Mucosa of rectum (tissue), 2 donors: ENCODE results near the gene RAPGEF5.

Source experiments
- H3K27ac ChIP-seq, 2 donors: one replicate each; pipeline ENCODE4 v1.7.0; 2013; ENCODE audit warnings: inconsistent platforms in 2 of 2, low read depth in 2 of 2, low read length in 2 of 2
- H3K27me3 ChIP-seq, 2 donors: one replicate each; pipeline ENCODE4 v1.7.0; 2013; ENCODE audit warnings: low read length in 2 of 2; ENCODE audit not compliant: control insufficient read depth in 2 of 2, insufficient read depth in 2 of 2
- H3K36me3 ChIP-seq, 2 donors: one replicate each; pipeline ENCODE4 v1.7.0; 2013; ENCODE audit warnings: low read length in 2 of 2; ENCODE audit not compliant: control insufficient read depth in 2 of 2, insufficient read depth in 2 of 2
- H3K4me1 ChIP-seq, 2 donors: one replicate each; pipeline ENCODE4 v1.7.0; 2013; ENCODE audit warnings: low read length in 2 of 2, mild to moderate bottlenecking in 1 of 2; ENCODE audit not compliant: control insufficient read depth in 2 of 2, insufficient read depth in 2 of 2
- H3K4me3 ChIP-seq, 2 donors: one replicate each; pipeline ENCODE4 v1.7.0; 2013; ENCODE audit warnings: low read length in 2 of 2
- H3K9ac ChIP-seq, 2 donors: one replicate each; pipeline ENCODE4 v1.7.0; 2013; ENCODE audit warnings: low read length in 2 of 2, low read depth in 1 of 2, mild to moderate bottlenecking in 1 of 2
- H3K9me3 ChIP-seq, 2 donors: one replicate each; pipeline ENCODE4 v1.7.0; 2013; ENCODE audit warnings: low read length in 2 of 2; ENCODE audit not compliant: control insufficient read depth in 2 of 2
- donor health status: healthy.
- donor health status: Normal muscosa, but diverticular disease.

Gene RAPGEF5

GRCh38 chr7:22140578-22140977 lies 216.4 kb downstream of the RAPGEF5 start:
- Histone ChIP-seq H3K27ac (no peak overlapping the region), H3K4me3 (no peak overlapping the region), H3K9ac (no peak overlapping the region), H3K36me3 (peaks cover 36 to 40% of the 10 kb centered on the region in 2 donors), H3K9me3 (no peaks in the 10 kb centered on the region), H3K27me3 (no peaks in the 10 kb centered on the region), H3K4me1 (no peaks in the 10 kb centered on the region)

- no peaks in the 10 kb centered on the region for H3K27me3 ChIP-seq
- no peaks in the 10 kb centered on the region for H3K9me3 ChIP-seq
- no peak overlapping the region for H3K4me3 ChIP-seq
- H3K27ac ChIP-seq: no peak overlapping the region
- H3K9ac ChIP-seq: no peak overlapping the region
- H3K4me1 ChIP-seq: no peaks in the 10 kb centered on the region
- peaks cover 35 to 42% of the 10 kb centered on the region in 2 donors for H3K36me3 ChIP-seq
Observed at GRCh38 chr7:22138886-22139285, 218.1 kb downstream of the RAPGEF5 start.

- Histone ChIP-seq H3K9ac (no peak overlapping the region), H3K36me3 (peaks cover 39 to 43% of the 10 kb centered on the region in 2 donors), H3K9me3 (no peaks in the 10 kb centered on the region), H3K4me3 (no peak overlapping the region), H3K27ac (no peak overlapping the region), H3K27me3 (no peaks in the 10 kb centered on the region), H3K4me1 (no peaks in the 10 kb centered on the region)
Observed at GRCh38 chr7:22138106-22138505, 218.8 kb downstream of the RAPGEF5 start.

- no peaks in the 10 kb centered on the region for H3K4me1 ChIP-seq
- H3K9ac ChIP-seq: no peak overlapping the region
- peaks cover 43% of the 10 kb centered on the region in 2 donors for H3K36me3 ChIP-seq
- H3K9me3 ChIP-seq: no peaks in the 10 kb centered on the region
- no peak overlapping the region for H3K4me3 ChIP-seq
- H3K27me3 ChIP-seq: no peaks in the 10 kb centered on the region
- H3K27ac ChIP-seq: no peak overlapping the region
Observed at GRCh38 chr7:22137466-22137865, 219.5 kb downstream of the RAPGEF5 start.

GRCh38 chr7:22137026-22137425 lies 219.9 kb downstream of the RAPGEF5 start:
- Histone ChIP-seq H3K9me3 (no peaks in the 10 kb centered on the region), H3K27ac (no peak overlapping the region), H3K36me3 (peaks cover 43% of the 10 kb centered on the region in 2 donors), H3K4me1 (no peaks in the 10 kb centered on the region), H3K9ac (no peak overlapping the region), H3K27me3 (no peaks in the 10 kb centered on the region), H3K4me3 (no peak overlapping the region)

- Histone ChIP-seq H3K9ac (no peak overlapping the region), H3K4me3 (no peak overlapping the region), H3K9me3 (no peaks in the 10 kb centered on the region), H3K27ac (no peak overlapping the region), H3K36me3 (peaks cover 29 to 44% of the 10 kb centered on the region in 2 donors), H3K4me1 (no peaks in the 10 kb centered on the region), H3K27me3 (no peaks in the 10 kb centered on the region)
Observed at GRCh38 chr7:22129819-22130580, 227.0 kb downstream of the RAPGEF5 start.

- no peak overlapping the region for H3K4me3 ChIP-seq
- H3K27ac ChIP-seq: no peak overlapping the region
- H3K9ac ChIP-seq: no peak overlapping the region
- no peaks in the 10 kb centered on the region for H3K27me3 ChIP-seq
- no peaks in the 10 kb centered on the region for H3K9me3 ChIP-seq
- peaks cover 27 to 39% of the 10 kb centered on the region in 2 donors for H3K36me3 ChIP-seq
- no peaks in the 10 kb centered on the region for H3K4me1 ChIP-seq
Observed at GRCh38 chr7:22129166-22129565, 227.8 kb downstream of the RAPGEF5 start.

GRCh38 chr7:22128528-22128920 lies 228.4 kb downstream of the RAPGEF5 start:
- Histone ChIP-seq H3K27me3 (no peaks in the 10 kb centered on the region), H3K27ac (no peak overlapping the region), H3K36me3 (peaks cover 27 to 39% of the 10 kb centered on the region in 2 donors), H3K4me1 (no peaks in the 10 kb centered on the region), H3K4me3 (no peak overlapping the region), H3K9ac (no peak overlapping the region), H3K9me3 (no peaks in the 10 kb centered on the region)

GRCh38 chr7:22127835-22128527 lies 229.0 kb downstream of the RAPGEF5 start:
- Histone ChIP-seq H3K27ac (no peak overlapping the region), H3K9ac (no peak overlapping the region), H3K36me3 (peaks cover 29 to 35% of the 10 kb centered on the region in 2 donors), H3K27me3 (no peaks in the 10 kb centered on the region), H3K4me1 (no peaks in the 10 kb centered on the region), H3K9me3 (no peaks in the 10 kb centered on the region), H3K4me3 (no peak overlapping the region)

- Histone ChIP-seq H3K27ac (no peak overlapping the region), H3K4me1 (no peaks in the 10 kb centered on the region), H3K9ac (no peak overlapping the region), H3K4me3 (no peak overlapping the region), H3K9me3 (no peaks in the 10 kb centered on the region), H3K27me3 (no peaks in the 10 kb centered on the region), H3K36me3 (peaks cover 32 to 35% of the 10 kb centered on the region in 2 donors)
Observed at GRCh38 chr7:22125436-22125835, 231.5 kb downstream of the RAPGEF5 start.
